Activated CD8-positive, alpha-beta memory T cell treated with anti-CD3 and anti-CD28 coated beads for 36 hours (primary cell): ENCODE data around the gene SPECC1L. TPM values are rescaled to one million over a fixed set of nuclear protein-coding genes. Genes with fewer than 3 reads are reported as not detected.

ENCODE experiments used
- CTCF ChIA-PET: fragments of 350-600 bp; sonication (Branson Sonifier 250); formaldehyde crosslinking; loops from one replicate; lab custom pipeline; 2021; ENCODE audit warnings: antibody characterized with exemption; lab: Charles Lee
- POLR2A ChIA-PET: fragments of 350-600 bp; sonication (Branson Sonifier 250); formaldehyde crosslinking; loops from one replicate; lab custom pipeline; 2021; ENCODE audit warnings: antibody characterized with exemption; lab: Charles Lee
- total RNA-seq, 2 experiments: library from RNA; stranded (reverse); gene quantifications; one replicate each; pipeline ENCODE4 v1.2.3, GENCODE V29; 2021

The SPECC1L gene
- total RNA-seq, 2 experiments from 2014 or later = 53.8 to 55.5 TPM

- POLR2A ChIA-PET = no interaction called here
- CTCF ChIA-PET = no interaction called here
Observed at GRCh38 chr22:24335496-24335895, 64.9 kb downstream of the SPECC1L start.

GRCh38 chr22:24337894-24338645 lies 67.4 kb downstream of the SPECC1L start:
- CTCF ChIA-PET = no interaction called here
- POLR2A ChIA-PET = no interaction called here

- CTCF ChIA-PET = no interaction called here
- POLR2A ChIA-PET = no interaction called here
Observed at GRCh38 chr22:24338726-24339451, 68.3 kb downstream of the SPECC1L start.

GRCh38 chr22:24339452-24339747 lies 68.8 kb downstream of the SPECC1L start:
- ChIA-PET CTCF (no interaction called here), POLR2A (no interaction called here)

DNA sequence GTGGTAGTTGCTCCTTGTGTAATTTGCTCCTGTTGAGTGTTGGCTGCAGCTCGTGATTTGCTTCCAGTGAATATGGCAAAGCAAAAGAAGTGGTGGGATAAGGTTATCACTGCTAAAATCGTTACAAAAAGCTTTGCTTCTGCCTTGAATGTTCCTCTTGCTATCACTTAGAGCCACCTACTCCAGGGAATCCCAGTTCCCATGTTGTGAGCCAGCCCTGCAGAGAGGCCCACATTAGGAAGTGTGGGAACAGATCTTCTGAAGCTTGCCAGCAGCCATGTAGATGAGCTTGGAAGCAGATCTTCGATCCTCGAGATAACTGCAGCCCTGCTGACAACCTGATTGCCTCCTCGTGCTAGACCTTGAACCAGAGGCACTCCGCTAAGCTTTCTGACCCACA lies 71.0 kb downstream of the SPECC1L start:
- CTCF ChIA-PET = interaction anchor here (1.2 to 1.3 kb wide), 2 partner anchors 99 to 167 kb away, joined by 3 read pairs; no protein-coding TSS in a partner anchor

GRCh38 chr22:24350627-24351026 lies 80.0 kb downstream of the SPECC1L start:
- POLR2A ChIA-PET = no interaction called here

More for the DNA sequence above, 71.0 kb downstream of the SPECC1L start:
- POLR2A ChIA-PET = no interaction called here

DNA sequence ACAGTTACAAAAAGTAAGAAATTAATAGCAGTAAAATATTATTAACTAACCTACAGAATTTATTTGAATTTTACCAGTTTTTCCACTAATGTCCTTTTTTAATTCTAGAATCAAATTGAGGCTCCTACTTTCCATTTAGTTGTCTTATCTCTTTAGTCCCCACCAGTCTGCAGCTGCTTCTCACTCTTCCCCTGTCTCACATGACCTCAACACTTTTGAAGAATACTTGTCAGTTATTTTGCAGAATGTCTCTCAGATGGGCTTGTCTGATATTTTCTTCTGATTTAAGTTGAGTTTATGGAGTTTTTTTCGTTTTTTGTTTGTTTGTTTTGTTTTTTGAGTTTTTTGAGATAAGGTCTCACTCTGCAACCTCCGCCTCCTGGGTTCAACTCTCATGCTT lies 82.5 kb downstream of the SPECC1L start:
- POLR2A ChIA-PET = no interaction called here
- CTCF ChIA-PET = no interaction called here

More at GRCh38 chr22:24350627-24351026, 80.0 kb downstream of the SPECC1L start:
- CTCF ChIA-PET = interaction anchor here (1.5 kb wide), 1 partner anchor 78 kb away, joined by 3 read pairs; no protein-coding TSS in a partner anchor

GRCh38 chr22:24355574-24355973 lies 84.9 kb downstream of the SPECC1L start:
- CTCF ChIA-PET = no interaction called here

DNA sequence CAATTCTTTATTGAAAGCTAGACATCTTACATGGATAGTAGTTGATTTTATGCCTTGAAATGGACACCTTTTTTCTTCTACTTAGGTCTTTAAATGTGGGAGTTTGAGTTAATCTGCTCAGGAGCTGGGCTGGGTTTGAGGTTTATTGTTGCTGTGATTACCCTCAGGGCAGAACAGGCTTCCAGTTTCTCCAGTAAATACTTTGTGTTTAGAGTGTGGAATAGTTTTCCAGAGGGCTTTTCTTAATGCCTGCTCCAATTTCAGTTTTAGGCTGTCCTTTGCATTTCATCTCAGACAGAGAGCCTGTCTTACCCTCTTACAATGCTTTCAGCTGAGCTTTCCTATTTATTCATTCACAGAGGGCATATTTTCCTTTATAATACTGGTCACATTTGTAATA lies 86.9 kb downstream of the SPECC1L start:
- POLR2A ChIA-PET = no interaction called here
- CTCF ChIA-PET = interaction anchor here (0.7 kb wide), 1 partner anchor 9 kb away, joined by 4 read pairs; no protein-coding TSS in a partner anchor

More at GRCh38 chr22:24355574-24355973, 84.9 kb downstream of the SPECC1L start:
- POLR2A ChIA-PET = no interaction called here

DNA sequence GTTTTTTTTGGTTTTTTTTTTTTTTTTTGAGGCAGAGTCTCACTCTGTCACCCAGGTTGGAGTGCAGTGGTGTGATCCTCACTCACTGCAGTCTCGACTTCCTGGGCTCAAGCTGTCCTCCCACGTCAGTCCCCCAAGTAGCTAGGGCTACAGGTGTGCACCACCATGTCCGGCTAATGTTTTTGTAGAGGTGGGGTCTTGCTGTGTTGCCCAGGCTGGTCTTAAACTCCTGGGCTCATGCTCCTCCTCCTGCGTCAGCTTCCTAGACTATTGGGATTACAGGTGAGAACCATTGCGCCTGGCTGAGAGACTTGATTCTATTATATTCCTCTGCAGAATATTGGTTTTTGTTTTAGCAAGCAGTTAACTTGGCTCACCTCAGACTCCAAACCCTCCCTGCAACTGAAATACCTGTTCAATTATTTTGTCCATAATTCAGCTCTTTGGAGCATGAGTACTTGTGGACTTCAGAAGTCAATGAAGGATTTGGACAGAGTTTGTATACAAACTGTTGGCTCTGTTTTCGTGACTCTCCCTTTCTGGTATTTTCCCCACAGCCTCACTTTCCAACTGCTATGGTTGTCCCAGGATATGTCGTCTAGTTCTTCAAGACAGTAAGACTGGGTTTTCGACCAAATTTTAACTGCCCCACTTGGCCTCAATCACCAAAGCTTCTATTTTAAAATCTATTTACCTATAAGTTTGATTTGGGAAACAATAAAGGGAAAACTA lies 87.6 kb downstream of the SPECC1L start:
- CTCF ChIA-PET = interaction anchor here (0.7 kb wide), 1 partner anchor 10 kb away, joined by 4 read pairs; no protein-coding TSS in a partner anchor
- POLR2A ChIA-PET = no interaction called here

DNA sequence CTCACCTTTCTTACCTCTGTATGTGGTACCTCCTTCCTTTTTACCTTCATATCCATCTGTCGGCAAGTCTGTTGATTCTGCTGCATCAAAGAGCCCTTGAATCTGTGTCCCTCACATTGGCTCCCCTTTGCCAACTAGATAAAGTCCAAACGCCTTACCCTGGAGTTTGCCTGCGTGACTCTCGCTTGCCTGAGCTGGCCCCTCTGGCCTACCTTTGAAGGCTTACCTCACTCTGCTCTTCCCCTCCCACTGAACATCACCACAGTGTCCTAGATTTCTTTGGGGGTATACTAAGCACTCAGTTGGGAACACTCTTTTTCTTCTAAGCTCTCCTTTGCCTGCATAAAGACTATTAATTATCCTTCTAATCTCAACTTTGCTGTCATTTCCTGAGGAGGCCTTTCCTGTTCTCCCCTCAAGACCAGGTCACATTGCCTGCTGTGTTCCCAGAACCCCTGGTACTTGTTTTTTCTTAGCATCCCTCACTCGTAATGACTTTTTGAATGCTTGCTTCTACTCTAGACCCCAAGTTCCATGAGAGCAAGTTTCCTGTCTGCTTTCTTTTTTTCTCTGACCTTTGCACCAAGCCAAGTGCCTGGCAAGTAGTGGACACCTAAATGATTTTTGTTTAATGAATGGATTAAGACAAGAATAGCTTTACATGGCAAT lies 89.0 kb downstream of the SPECC1L start:
- ChIA-PET POLR2A (no interaction called here), CTCF (no interaction called here)

DNA sequence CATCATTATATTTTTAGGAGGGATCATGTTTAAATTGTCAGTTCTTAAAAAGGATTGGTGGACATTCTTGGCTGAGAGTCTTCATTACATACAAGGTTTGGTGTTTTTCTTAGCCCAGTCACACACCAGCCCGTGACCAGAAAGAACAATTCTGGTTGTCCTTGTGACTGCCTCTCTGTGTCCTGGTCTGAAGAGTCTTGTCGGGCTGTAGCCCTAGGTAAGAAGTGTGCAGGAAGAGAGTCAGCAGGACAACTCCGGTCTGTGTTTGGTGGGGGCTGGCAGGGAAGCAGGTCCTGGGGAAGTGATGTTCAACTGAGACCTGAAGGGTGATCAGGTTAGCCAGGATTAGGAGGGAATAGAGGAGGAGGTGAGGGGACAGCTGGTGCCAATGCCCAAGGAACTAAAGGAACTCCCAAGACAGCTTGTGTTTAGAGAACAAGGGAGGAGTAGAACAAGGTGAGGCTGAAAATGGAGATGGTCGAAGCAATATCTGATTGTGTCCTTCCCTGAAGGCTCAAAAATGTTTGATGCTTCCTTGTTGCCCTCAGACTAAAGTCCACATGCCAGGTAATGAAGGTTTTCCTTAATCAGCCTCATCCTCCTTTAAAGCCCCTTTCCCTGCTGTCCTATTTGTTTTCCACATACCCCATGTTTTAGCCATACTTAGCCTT lies 91.5 kb downstream of the SPECC1L start:
- CTCF ChIA-PET = no interaction called here
- POLR2A ChIA-PET = no interaction called here

DNA sequence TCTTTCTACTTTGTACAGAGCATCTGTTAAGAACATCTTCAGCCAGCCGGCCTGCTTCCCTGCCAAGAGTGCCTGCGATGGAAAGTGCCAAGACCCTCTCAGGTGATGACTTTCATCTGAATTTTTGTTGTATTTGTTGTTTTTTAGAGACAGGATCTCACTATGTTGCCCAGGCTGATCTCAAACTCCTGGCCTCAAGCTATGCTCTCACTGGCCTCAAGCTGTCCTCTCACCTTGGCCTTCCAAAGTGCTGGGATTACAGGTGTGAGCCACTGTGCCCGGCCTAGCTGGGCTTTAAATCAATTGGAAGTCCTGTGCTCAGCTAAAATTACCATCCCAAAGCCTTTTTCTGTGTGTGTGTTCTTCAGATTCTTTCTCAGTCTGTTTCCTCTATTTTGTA lies 92.6 kb downstream of the SPECC1L start:
- POLR2A ChIA-PET = no interaction called here
- CTCF ChIA-PET = interaction anchor here (0.8 kb wide), 1 partner anchor 139 kb away, joined by 3 read pairs; no protein-coding TSS in a partner anchor

DNA sequence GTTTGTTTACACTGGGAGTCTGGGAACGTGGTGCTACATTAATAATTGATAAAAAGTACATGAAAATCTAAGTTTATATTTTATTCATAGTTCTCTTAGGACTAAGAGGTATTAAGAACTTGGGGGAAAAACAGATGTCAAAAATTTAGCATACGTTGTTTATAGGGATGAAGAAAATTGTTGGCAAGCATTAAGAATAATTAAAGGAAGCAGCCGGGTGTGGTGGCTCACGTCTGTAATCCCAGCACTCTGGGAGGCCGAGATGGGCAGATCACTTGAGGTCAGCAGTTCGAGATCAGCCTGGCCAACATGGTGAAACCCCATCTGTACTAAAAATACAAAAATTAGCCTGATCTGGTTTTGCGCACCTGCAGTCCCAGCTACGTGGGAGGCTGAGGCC lies 96.1 kb downstream of the SPECC1L start:
- POLR2A ChIA-PET = interaction anchor here (0.7 kb wide), 1 partner anchor 11 kb away, joined by 4 read pairs; no protein-coding TSS in a partner anchor
- CTCF ChIA-PET = no interaction called here

DNA sequence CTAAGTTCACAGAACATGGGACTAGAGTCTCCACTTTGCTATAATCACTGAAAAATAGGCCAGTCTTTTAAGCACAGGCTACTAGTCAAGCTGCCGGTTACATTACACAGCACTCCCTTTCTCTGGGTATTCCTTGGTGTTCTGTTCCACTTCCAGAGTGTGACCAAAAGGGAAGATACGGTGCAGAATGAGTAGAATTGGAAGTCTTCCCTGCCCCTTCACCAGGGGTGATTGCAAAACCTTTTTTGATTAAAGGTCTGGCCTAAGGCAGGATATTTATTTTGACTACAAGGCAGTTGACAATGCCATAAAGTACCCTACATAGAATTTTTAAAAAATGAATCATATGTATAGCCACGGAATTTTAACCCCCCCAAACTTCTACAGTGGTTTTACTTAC lies 97.2 kb downstream of the SPECC1L start:
- CTCF ChIA-PET = no interaction called here
- POLR2A ChIA-PET = no interaction called here

- ChIA-PET POLR2A (no interaction called here), CTCF (no interaction called here)
Observed at GRCh38 chr22:24370401-24370800, 99.8 kb downstream of the SPECC1L start.

- ChIA-PET POLR2A (no interaction called here), CTCF (no interaction called here)
Observed at GRCh38 chr22:24376002-24376401, 105.4 kb downstream of the SPECC1L start.

DNA sequence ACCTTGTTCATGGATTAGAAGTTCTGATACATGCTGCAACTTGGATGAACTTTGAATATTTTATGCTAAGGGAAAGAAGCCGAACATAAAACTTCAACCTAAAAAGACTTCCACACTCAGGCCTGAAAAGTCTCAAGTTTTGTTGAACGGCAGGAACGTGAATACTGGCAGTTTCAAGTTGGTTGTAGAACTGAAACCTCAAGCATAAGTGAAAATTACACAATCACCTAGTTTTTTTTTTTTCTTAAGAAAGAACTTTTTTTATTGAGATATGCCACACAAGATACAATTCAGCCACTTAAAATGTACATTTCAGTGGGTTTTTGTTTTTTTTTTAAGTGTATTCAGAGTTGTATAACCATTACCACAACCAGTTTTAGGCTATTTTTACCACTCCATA lies 106.0 kb downstream of the SPECC1L start:
- POLR2A ChIA-PET = no interaction called here
- CTCF ChIA-PET = no interaction called here

GRCh38 chr22:24379536-24379935 lies 108.9 kb downstream of the SPECC1L start:
- ChIA-PET POLR2A (no interaction called here), CTCF (no interaction called here)
